ENCODE results near the gene ENPP6.

DNA sequence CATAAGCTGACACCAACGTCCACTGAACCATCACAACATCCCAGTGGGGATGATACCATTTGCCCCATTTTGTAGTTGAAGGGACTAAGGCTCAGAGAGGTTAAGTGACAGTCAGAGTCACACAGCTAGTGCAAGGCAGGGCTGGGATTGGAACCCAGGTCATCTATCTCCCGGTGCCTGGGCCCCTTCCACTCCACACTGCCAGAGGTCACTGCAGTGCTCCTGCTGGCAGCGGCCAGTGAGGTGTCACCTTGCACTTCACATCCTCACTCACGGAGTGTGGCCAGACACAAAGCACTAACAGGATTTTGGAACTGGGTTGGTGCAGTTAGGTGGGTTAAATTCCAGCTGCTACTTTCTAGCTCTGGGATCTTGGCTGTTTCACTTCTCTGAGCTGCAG, 118.7 kb downstream of the ENPP6 start:
- TF ChIP-seq POLR2AphosphoS5 (IDR thresholded peaks at IDR 0.05; ENCODE audit: low read depth, low read length) = no peak
- TF ChIP-seq POLR2A (IDR thresholded peaks at IDR 0.05; ENCODE audit: low read depth, low read length) = no peak
- no peak for TF ChIP-seq TAF1 (IDR thresholded peaks at IDR 0.05; ENCODE audit: borderline replicate concordance, low read depth, low read length)
